ENCODE measurements around the gene PLEKHM3.

PLEKHM3 gene

GRCh38 chr2:207995887-207996286 is 29.4 kb downstream of the PLEKHM3 start:
- in situ Hi-C loops (cut with MboI; ENCODE audit: low sequenced_read_pairs) = no loop called here

GRCh38 chr2:207993151-207993763 is 32.1 kb downstream of the PLEKHM3 start:
- in situ Hi-C loops (cut with MboI; ENCODE audit: low sequenced_read_pairs) = no loop called here

- in situ Hi-C loops (cut with MboI; ENCODE audit: low sequenced_read_pairs) = no loop called here
Observed at GRCh38 chr2:207991944-207992343, 33.4 kb downstream of the PLEKHM3 start.

GRCh38 chr2:207990784-207991183 is 34.5 kb downstream of the PLEKHM3 start:
- in situ Hi-C loops (cut with MboI; ENCODE audit: low sequenced_read_pairs) = no loop called here

- in situ Hi-C loops (cut with MboI; ENCODE audit: low sequenced_read_pairs) = no loop called here
Observed at GRCh38 chr2:207988975-207989374, 36.4 kb downstream of the PLEKHM3 start.

- in situ Hi-C loops (cut with MboI; ENCODE audit: low sequenced_read_pairs) = no loop called here
Observed at GRCh38 chr2:207987025-207987716, 38.2 kb downstream of the PLEKHM3 start.

- in situ Hi-C loops (cut with MboI; ENCODE audit: low sequenced_read_pairs) = no loop called here
Observed at GRCh38 chr2:207984765-207985480, 40.4 kb downstream of the PLEKHM3 start.

- in situ Hi-C loops (cut with MboI; ENCODE audit: low sequenced_read_pairs) = no loop called here
Observed at GRCh38 chr2:207983641-207984042, 41.7 kb downstream of the PLEKHM3 start.

GRCh38 chr2:207978177-207978948 is 47.0 kb downstream of the PLEKHM3 start:
- in situ Hi-C loops (cut with MboI; ENCODE audit: low sequenced_read_pairs) = no loop called here

- in situ Hi-C loops (cut with MboI; ENCODE audit: low sequenced_read_pairs) = no loop called here
Observed at GRCh38 chr2:207975921-207976320, 49.4 kb downstream of the PLEKHM3 start.

- in situ Hi-C loops (cut with MboI; ENCODE audit: low sequenced_read_pairs) = no loop called here
Observed at GRCh38 chr2:207974216-207974605, 51.1 kb downstream of the PLEKHM3 start.

GRCh38 chr2:207970826-207971180 is 54.5 kb downstream of the PLEKHM3 start:
- in situ Hi-C loops (cut with MboI; ENCODE audit: low sequenced_read_pairs) = no loop called here

- in situ Hi-C loops (cut with MboI; ENCODE audit: low sequenced_read_pairs) = no loop called here
Observed at GRCh38 chr2:207970147-207970825, 55.0 kb downstream of the PLEKHM3 start.

- in situ Hi-C loops (cut with MboI; ENCODE audit: low sequenced_read_pairs) = no loop called here
Observed at GRCh38 chr2:207969249-207969648, 56.1 kb downstream of the PLEKHM3 start.

GRCh38 chr2:207967121-207967520 is 58.2 kb downstream of the PLEKHM3 start:
- in situ Hi-C loops (cut with MboI; ENCODE audit: low sequenced_read_pairs) = no loop called here

GRCh38 chr2:207960911-207961310 is 64.4 kb downstream of the PLEKHM3 start:
- in situ Hi-C loops (cut with MboI; ENCODE audit: low sequenced_read_pairs) = no loop called here

- in situ Hi-C loops (cut with MboI; ENCODE audit: low sequenced_read_pairs) = no loop called here
Observed at GRCh38 chr2:207960090-207960489, 65.2 kb downstream of the PLEKHM3 start.

- in situ Hi-C loops (cut with MboI; ENCODE audit: low sequenced_read_pairs) = no loop called here
Observed at GRCh38 chr2:207956771-207957170, 68.6 kb downstream of the PLEKHM3 start.

- in situ Hi-C loops (cut with MboI; ENCODE audit: low sequenced_read_pairs) = no loop called here
Observed at GRCh38 chr2:207955456-207955855, 69.9 kb downstream of the PLEKHM3 start.

GRCh38 chr2:207953354-207953753 is 72.0 kb downstream of the PLEKHM3 start:
- in situ Hi-C loops (cut with MboI; ENCODE audit: low sequenced_read_pairs) = no loop called here

All from HL-60/S4 treated with phorbol 12-myristate 13-acetate at 8.2 ng/mL for 4 days and 3 days (cell line).